GM19025 (cell line): Measurements from ENCODE around the gene SPDYE9.
"Not testable (repeated sequence)": the region's sequence is repeated elsewhere in the genome, so short reads cannot be mapped to it uniquely, and the experiment has no call there.

Source experiments
- ATAC-seq: cut with Tn5 transposase; IDR thresholded peaks from one replicate; pipeline ENCODE4 v1.9.1; 2021; ENCODE audit warnings: mild to moderate bottlenecking, low read depth, moderate library complexity; ENCODE audit not compliant: unreplicated experiment

SPDYE9 gene

DNA sequence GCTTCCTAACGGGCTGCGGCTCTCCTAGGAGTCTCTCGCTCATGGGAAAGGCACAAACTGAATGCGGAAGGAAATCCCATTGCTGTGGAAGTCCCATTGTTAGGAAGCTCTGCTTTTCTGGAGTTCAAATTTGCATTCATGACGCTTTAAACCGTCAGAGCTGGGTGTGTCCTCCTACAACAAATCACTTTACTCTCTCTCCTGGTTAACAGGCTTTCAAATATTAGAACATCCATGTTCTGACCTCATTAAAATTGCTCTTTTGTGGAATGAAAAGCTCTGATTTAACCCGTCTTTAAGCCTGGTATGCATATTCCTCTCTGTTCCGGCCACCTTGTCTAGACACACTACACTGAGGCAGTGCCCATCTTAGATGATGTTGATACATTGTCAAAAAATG is at the start of gene SPDYE9:
SPDYE9 (minus strand) TSS at position 101 of the 400 bp plus-strand sequence. CDS start 1,800 bp downstream, outside the sequence.
- not testable (repeated sequence) for ATAC-seq

GRCh38 chr7:73134866-73135265 is 49.0 kb upstream of the SPDYE9 start:
- ATAC-seq: not testable (repeated sequence)

- ATAC-seq: not testable (repeated sequence)
These were observed 46.9 kb upstream of the SPDYE9 start for GRCh38 chr7:73132651-73133217.

- ATAC-seq: not testable (repeated sequence)
These were observed 44.8 kb upstream of the SPDYE9 start for GRCh38 chr7:73130612-73131011.

GRCh38 chr7:73124126-73124525 is 38.3 kb upstream of the SPDYE9 start:
- ATAC-seq: not testable (repeated sequence)

- not testable (repeated sequence) for ATAC-seq
These were observed 37.1 kb upstream of the SPDYE9 start for GRCh38 chr7:73122778-73123447.

DNA sequence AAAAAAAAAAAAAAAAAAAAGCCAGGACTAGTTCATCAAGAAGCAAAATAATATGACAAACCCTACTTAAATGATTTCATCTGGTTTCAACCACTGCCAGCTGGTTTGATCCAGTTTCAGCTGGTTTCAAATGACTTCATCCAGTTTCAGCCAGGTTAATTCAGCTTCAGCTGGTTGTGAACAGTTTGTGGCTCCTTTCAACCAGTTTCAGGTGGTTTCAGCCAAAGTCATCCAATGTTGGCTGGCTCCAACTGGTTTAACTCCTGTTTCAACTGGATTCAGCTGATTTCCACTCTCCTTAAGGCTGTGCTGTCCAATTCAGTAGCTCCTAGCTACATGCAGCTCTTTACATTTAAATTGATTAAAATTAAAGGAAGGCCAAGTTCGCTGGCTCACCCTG is 32.3 kb upstream of the SPDYE9 start:
- ATAC-seq: not testable (repeated sequence)

DNA sequence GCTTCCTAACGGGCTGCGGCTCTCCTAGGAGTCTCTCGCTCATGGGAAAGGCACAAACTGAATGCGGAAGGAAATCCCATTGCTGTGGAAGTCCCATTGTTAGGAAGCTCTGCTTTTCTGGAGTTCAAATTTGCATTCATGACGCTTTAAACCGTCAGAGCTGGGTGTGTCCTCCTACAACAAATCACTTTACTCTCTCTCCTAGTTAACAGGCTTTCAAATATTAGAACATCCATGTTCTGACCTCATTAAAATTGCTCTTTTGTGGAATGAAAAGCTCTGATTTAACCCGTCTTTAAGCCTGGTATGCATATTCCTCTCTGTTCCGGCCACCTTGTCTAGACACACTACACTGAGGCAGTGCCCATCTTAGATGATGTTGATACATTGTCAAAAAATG is 28.0 kb downstream of the SPDYE9 start, which contains the start of gene SPDYE11:
SPDYE11 (minus strand) TSS at position 101 of the 400 bp plus-strand sequence. CDS start 1,800 bp downstream, outside the sequence.
- ATAC-seq: not testable (repeated sequence)

DNA sequence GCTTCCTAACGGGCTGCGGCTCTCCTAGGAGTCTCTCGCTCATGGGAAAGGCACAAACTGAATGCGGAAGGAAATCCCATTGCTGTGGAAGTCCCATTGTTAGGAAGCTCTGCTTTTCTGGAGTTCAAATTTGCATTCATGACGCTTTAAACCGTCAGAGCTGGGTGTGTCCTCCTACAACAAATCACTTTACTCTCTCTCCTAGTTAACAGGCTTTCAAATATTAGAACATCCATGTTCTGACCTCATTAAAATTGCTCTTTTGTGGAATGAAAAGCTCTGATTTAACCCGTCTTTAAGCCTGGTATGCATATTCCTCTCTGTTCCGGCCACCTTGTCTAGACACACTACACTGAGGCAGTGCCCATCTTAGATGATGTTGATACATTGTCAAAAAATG is 56.2 kb downstream of the SPDYE9 start, which contains the start of gene SPDYE8:
SPDYE8 (minus strand) TSS at position 101 of the 400 bp plus-strand sequence. CDS start 1,800 bp downstream, outside the sequence.
- ATAC-seq: not testable (repeated sequence)
